ENCODE data around the gene CREB5. TPM values are rescaled to one million over a fixed set of nuclear protein-coding genes. Genes with fewer than 3 reads are reported as not detected.

Gene CREB5
- total RNA-seq, 1 experiment from 2014 or later = 0.49 TPM

GRCh38 chr7:28375729-28376128, 36.6 kb upstream of the CREB5 start:
- POLR2A ChIA-PET = no interaction called here
- no TSS peak for BruUV-seq (replicated peaks)
- RAD21 ChIA-PET (ENCODE audit: low non-redundant PET in 1 of 2, low total read pairs in 2 of 2, uncharacterized antibody in 2 of 2, unreplicated experiment in 2 of 2) = no interaction called here

More at GRCh38 chr7:28375729-28376128, 36.6 kb upstream of the CREB5 start:
- Histone ChIP-seq H4K20me1 (ENCODE audit: insufficient read depth) (no peaks in the 10 kb centered on the region), H3K27me3 (ENCODE audit: insufficient read depth, low read length) (no peaks in the 10 kb centered on the region), H3K9ac (ENCODE audit: low read length) (no peak overlapping the region), H3K27ac (ENCODE audit: low read depth, low read length) (no peak overlapping the region), H3K4me1 (ENCODE audit: control insufficient read depth in 1 of 2, insufficient read depth in 2 of 2, low read length in 2 of 2) (peaks cover 0 to 6% of the 10 kb centered on the region in 2 experiments; a peak in 1 of 4 replicates), H3K9me3 (ENCODE audit: control insufficient read depth in 1 of 2, insufficient read depth in 1 of 2, low read depth in 1 of 2, low read length in 2 of 2) (no peaks in the 10 kb centered on the region), H3K36me3 (ENCODE audit: control insufficient read depth in 1 of 2, insufficient read depth in 2 of 2, low read length in 2 of 2) (no peaks in the 10 kb centered on the region), H3K9me2 (ENCODE audit: insufficient read depth) (no peaks in the 10 kb centered on the region), H3K4me2 (ENCODE audit: low read length) (no peak overlapping the region), H3K4me3 (replicated peaks in 1 of 2; ENCODE audit: low read depth in 1 of 2, low read length in 2 of 2) (no peak overlapping the region), H2AFZ (ENCODE audit: low read depth, low read length, poor library complexity, severe bottlenecking) (no peak overlapping the region), H3K79me2 (ENCODE audit: insufficient read depth, low read length) (no peaks in the 10 kb centered on the region)
- no peak for ATAC-seq
- TF ChIP-seq RAD21 (IDR thresholded peaks at IDR 0.05; ENCODE audit: low read depth) = no peak
- no peak for TF ChIP-seq EZH2 (IDR thresholded peaks at IDR 0.05)
- no peak for TF ChIP-seq CBX3 (IDR thresholded peaks at IDR 0.05; ENCODE audit: low read depth)
- no peak for TF ChIP-seq MAX (IDR thresholded peaks at IDR 0.05)
- TF ChIP-seq TCF7L2 (IDR thresholded peaks at IDR 0.05; ENCODE audit: borderline replicate concordance, extremely low read depth, insufficient read depth, insufficient read length) = no peak
- TF ChIP-seq FOSL1 (IDR thresholded peaks at IDR 0.05; ENCODE audit: low read depth) = no peak
- TF ChIP-seq ZFX (IDR thresholded peaks at IDR 0.05) = no peak
- TF ChIP-seq JUND (IDR thresholded peaks at IDR 0.05) = no peak
- TF ChIP-seq YY1 (IDR thresholded peaks at IDR 0.05; ENCODE audit: extremely low read depth, insufficient replicate concordance, low read depth, low read length) = no peak
- TF ChIP-seq SIN3A (IDR thresholded peaks at IDR 0.05; ENCODE audit: low read depth) = no peak
- no peak for TF ChIP-seq REST (IDR thresholded peaks at IDR 0.05; ENCODE audit: low read depth)
- no peak for TF ChIP-seq SP1 (IDR thresholded peaks at IDR 0.05; ENCODE audit: low read depth)
- no peak for TF ChIP-seq EGR1 (IDR thresholded peaks at IDR 0.05; ENCODE audit: low read depth)
- no peak for TF ChIP-seq ELF1 (IDR thresholded peaks at IDR 0.05; ENCODE audit: borderline replicate concordance, low read depth)
- TF ChIP-seq POLR2A (IDR thresholded peaks at IDR 0.05; ENCODE audit: borderline replicate concordance, extremely low read depth, insufficient read depth, insufficient read length) = no peak
- no peak for TF ChIP-seq ATF3 (IDR thresholded peaks at IDR 0.05)
- no peak for TF ChIP-seq POLR2AphosphoS5 (IDR thresholded peaks at IDR 0.05; ENCODE audit: low read depth, low read length)
- no peak for TF ChIP-seq CEBPB (IDR thresholded peaks at IDR 0.05; ENCODE audit: low read depth)
- no peak for TF ChIP-seq EZH2phosphoT487 (IDR thresholded peaks at IDR 0.05; ENCODE audit: borderline replicate concordance)
- TF ChIP-seq ZNF274 (IDR thresholded peaks at IDR 0.05; ENCODE audit: low read depth, low read length) = no peak
- CTCF ChIA-PET = no interaction called here
- intact Hi-C loops (cut with micrococcal nuclease) = no loop called here
- DNase-seq (ENCODE audit: low read depth, low spot score) = no peak
